ENCODE measurements around the gene CENPU. TPM values are rescaled to one million over a fixed set of nuclear protein-coding genes. Genes with fewer than 3 reads are reported as not detected.
"Not testable (repeated sequence)": the region's sequence is repeated elsewhere in the genome, so short reads cannot be mapped to it uniquely, and the experiment has no call there.

Gene CENPU, protein sequence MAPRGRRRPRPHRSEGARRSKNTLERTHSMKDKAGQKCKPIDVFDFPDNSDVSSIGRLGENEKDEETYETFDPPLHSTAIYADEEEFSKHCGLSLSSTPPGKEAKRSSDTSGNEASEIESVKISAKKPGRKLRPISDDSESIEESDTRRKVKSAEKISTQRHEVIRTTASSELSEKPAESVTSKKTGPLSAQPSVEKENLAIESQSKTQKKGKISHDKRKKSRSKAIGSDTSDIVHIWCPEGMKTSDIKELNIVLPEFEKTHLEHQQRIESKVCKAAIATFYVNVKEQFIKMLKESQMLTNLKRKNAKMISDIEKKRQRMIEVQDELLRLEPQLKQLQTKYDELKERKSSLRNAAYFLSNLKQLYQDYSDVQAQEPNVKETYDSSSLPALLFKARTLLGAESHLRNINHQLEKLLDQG
- 3.8 TPM for total RNA-seq

DNA sequence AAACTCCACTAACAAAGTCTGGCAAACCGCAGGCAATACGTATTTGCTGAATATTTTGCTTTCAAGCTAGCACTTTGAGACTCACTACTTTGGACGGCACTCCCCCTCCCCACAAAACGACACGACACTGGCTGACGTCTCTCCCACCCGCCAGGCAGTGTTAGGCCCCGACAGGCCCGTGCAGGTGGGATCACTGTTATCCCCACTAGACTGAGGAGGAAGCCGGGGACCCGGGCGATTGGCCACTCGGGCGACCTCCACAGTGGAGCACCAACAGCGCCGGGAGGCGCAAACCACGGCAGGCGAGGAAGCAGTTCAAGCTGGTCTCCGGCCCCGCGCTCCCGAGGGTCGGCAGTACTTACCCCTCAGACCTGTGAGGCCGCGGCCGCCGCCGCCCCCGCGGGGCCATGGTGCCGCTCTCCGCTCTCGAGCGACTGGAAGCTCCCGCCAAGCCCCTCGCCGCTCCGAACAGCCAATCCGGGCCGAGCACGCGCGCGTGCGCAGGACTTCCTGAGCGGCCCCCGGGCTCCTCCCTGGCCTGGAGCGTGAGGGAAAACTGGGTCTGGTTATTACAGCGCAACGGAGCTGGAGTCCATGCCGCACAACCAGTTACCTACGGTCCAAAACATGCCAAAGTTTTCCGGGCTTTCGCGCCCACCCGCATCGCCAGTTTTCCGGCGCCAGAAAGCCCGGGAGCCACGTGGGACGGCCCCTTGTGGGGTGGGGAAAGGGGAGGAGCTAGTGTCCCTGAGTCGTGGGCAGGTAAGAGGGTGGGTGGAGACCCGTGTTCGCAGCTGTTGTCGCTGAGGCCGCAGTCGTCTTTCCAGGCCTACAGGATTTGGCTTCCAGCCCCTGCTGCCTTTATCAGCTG, at the start of gene CENPU:
TSS of gene CENPU (minus strand) at position 443 of the 871 bp plus-strand sequence. CDS start at position 409, 34 bp downstream.
- DNase-seq (ENCODE audit: low spot score): peak; percentile 97

DNA sequence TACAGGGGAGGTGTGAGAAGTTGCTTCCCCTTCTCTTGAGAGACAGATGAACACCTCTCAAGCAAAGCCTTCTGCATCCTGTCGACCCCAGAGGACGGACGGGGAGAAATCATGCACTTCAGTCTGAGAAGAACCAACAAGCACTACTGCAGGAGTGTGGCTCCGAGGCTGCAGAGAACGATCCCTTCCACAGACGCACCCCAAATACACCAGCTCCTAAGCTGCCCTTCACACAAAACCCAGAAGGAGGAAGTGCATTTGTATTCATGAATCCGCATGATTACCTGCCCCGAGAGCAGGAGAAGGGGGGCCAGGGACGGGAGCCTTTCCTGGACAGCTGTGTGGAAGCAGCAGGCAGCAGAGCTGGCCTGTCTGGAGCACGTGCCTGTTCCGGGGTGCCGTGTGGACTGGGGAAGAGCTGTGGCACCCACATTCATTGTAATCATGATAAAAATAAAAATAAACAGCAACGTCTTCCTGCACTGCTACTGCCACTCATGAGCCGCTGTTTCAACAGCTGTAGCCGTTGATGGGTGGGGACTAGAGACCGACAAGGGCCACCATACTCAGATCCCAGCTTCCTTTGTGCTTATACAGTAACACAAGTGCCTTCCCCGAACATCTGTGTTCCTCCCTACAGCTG, 49.0 kb upstream of the CENPU start:
- DNase-seq (ENCODE audit: low spot score): no peak

DNA sequence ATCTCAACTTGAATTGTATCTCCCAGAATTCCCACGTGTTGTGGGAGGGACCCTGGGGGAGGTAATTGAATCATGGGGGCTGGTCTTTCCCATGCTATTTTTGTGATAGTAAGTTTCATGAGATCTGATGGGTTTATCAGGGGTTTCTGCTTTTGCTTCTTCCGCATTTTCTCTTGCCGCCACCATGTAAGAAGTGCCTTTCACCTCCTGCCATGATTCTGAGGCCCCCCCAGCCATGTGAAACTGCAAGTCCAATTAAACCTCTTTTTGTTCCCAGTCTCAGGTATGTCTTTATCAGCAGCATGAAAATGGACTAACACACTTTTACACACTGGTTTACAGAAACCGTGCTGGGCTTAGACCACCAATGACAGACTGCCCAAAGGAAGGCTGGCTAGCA, 45.3 kb upstream of the CENPU start:
- not testable (repeated sequence) for DNase-seq (ENCODE audit: low spot score)

DNA sequence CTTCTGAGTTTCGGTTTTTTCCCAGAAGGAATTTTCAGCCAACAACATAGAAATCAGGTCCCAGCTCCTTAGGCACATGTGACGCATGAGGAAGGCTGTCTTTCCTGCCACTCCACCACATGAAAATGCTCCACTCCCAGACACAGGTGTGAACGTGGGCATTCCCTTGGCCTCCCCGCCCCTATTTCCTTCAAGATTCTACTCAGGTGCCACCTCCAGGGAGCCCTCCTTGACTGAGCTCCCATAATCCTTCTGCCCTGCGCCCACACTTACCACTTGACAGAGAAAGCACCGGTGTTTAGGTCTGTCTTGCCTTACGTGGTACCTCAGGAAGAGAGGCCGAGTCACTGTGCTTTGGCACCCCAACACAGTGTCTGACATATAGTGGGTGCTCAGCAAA, 44.4 kb upstream of the CENPU start:
- no peak for DNase-seq (ENCODE audit: low spot score)

- no peak for DNase-seq (ENCODE audit: low spot score)
Observed at GRCh38 chr4:184776821-184777220, 42.9 kb upstream of the CENPU start.

GRCh38 chr4:184775854-184776555, 42.1 kb upstream of the CENPU start:
- peak; percentile 30 for DNase-seq (ENCODE audit: low spot score)

DNA sequence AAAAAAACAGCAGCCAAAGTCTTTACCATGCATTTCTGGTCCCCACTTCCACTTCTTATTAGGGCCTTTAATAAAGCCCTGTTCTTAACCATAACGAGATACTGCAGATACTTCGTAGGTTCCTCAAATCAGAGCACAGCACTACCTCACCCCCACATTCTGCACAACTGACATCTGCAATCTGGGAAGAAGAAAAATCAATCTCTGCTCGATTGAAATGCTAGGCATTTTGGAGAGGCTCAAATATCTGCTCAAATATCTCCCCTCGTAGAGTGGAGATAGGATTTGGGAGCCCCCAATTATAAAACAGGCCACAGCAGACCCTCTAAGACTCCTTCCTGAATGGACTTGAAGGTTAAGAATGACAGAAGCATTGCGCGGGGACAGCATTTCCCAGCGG, 40.3 kb upstream of the CENPU start:
- DNase-seq (ENCODE audit: low spot score): no peak

DNA sequence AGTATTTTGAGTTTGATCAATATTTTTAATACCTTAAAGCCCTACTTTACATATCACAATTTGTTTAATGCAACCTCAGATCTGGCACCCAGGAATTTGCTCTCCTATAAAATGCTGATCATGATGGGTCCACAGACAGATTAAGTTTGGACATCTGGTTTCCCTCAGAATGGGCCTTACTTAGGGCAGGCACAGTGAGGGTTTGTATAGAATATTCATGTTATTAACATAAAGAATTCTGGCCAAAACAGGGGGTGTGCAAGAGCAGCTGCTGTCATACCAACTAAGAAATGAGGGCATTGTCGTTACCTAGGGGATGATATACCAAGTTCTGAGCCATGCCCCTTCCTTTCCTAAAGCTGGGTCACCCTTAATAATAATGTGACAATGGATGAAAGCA, 37.5 kb upstream of the CENPU start:
- DNase-seq (ENCODE audit: low spot score): no peak

GRCh38 chr4:184769141-184769765, 35.4 kb upstream of the CENPU start:
- DNase-seq (ENCODE audit: low spot score): no peak

DNA sequence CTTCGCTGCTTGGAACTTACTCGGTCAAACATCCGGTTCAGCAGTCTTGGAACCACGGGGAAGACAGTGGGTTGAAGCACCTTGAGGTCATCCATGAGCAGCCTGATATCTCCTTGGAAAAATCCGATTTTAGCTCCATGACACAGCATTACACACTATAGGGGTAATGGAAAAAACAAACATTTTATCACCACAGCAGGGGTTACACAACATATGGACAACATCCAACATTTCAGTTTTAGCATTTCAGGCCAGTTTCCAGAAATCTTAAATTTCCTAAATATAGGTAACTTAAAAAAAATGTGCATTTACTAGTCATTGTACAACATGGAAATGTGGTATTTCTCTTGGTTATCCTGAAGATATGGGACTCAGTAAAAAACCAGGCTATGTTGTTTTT, 34.4 kb upstream of the CENPU start:
- DNase-seq (ENCODE audit: low spot score): no peak

DNA sequence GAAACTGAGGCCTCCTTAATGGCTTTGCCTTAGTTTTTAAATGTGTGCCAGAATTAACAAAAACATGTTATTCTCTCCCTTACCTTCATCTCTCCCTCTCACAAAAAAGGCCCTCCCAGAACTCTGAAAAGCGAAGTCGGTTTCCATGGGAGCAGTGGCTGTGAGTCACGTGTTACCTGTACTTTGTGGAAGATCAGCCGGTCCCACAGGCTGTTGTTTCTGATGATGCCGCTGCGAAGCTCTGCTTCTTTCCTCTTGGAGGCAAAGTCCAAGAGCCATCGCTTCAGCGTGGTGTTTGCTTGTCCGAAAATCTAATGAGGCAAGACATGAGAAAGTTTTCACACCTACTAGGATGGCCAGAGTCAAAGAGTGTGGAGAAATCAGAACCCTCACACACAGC, 32.5 kb upstream of the CENPU start:
- DNase-seq (ENCODE audit: low spot score): no peak

DNA sequence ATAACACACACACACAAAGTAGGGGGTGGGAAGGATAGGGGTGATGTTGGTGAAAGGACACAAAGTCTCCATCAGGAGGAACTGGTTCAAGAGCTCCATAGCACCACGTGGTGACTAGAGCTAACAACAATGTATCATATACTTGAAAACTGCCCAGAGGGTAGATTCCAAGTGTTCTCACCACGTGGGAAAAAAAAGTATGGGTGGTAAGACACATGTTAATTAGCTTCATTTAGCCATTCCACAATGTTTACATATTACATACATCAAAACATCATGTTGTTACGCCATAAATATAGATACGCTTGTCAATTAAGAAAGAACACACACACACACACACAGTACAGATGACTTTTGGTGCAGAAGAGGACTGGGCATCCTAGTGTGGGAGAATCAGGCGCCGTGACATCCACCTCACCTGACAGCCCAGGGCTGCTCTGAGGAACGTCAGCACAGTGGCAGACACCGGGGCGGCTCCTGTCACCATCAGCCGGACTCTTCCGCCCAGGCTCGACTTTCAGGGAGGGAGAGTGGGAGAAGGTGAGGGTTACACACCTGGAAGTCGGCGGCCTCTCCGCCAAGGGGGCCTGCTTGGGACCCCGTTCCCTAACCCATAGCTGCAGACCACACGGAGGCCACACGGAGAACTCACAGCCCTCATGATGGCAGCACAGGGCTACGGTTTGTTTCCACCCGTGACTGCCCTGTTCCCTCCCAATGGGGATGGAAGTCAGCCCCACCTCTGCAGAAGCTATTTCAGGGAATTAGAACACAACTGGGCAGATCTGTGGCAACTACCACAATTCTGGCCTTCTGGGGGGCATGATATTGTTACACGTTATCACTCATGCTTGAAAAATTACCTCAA, 31.8 kb upstream of the CENPU start:
- DNase-seq (ENCODE audit: low spot score): no peak

DNA sequence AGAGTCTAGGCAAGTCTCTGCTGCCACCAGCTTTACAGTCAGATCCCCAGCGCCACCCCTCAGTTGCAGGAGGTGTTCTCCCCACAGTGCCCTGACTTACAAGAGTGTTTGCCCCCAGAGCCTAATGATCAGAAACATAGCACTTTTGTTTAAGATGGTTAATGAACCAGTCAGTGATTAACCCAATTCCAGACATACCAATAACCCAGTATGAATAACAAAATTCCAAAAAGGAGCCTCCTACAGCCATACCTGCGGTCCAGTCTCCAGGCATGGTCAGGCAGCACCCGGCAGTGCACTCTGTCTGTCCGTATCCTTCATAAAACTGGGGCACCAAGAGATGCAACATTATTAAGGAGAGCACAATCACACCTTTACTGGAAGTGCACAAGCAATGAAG, 30.7 kb upstream of the CENPU start:
- DNase-seq (ENCODE audit: low spot score): no peak

- no peak for DNase-seq (ENCODE audit: low spot score)
Observed at GRCh38 chr4:184763150-184763780, 29.4 kb upstream of the CENPU start.

DNA sequence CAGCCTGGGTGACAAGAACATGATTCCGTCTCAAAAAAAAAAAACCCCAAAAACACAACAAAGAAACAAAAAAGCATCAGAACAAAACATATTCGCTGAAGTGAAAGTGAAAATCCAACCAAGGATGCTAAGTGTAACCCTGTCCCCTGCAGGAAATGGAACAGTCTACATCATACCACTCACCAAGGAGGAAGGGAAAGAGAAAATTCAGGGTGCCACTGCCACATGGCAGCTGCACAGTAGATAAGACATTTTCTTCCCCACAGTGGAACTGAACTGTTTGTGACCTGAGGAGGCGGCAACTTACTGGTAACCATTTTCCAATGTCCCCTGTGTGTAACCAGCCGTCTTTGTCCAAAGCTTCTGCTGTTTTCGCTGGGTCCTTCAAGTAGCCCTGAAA, 28.2 kb upstream of the CENPU start:
- DNase-seq (ENCODE audit: low spot score): no peak

DNA sequence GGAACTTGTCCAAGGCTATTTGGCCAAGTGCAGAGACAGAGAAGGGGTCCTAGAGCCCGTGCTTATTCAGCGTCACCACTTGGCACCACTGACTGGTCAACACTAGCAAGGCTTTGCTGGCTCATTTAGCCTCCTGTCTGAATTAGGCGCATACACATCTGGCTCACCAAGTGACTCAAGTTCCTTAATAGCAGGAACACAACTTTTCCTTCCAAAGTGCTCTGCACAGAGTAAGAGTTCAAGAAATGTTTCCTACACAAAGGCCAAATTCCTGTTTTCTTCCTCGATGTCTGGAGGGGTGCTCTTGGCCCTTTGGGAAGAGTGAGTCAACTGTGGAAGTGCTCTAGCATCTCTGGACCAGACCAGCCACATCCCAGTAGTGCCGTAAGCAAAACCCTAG, 26.8 kb upstream of the CENPU start:
- no peak for DNase-seq (ENCODE audit: low spot score)

GRCh38 chr4:184757810-184758209, 23.9 kb upstream of the CENPU start:
- no peak for DNase-seq (ENCODE audit: low spot score)

- DNase-seq (ENCODE audit: low spot score): no peak
Observed at GRCh38 chr4:184756399-184756798, 22.5 kb upstream of the CENPU start.

GRCh38 chr4:184755278-184755677, 21.4 kb upstream of the CENPU start:
- no peak for DNase-seq (ENCODE audit: low spot score)

Data from mucosa of gallbladder (tissue), 1 donor.